LoVo (cell line): ENCODE data around the gene PABPC1L.

Source experiments
- DNase-seq: peaks from one replicate; pipeline ENCODE4 v3.0.0-alpha.2; 2016; ENCODE audit warnings: low spot score

The PABPC1L gene

GRCh38 chr20:44942264-44942973, 32.6 kb downstream of the PABPC1L start:
- DNase-seq = no peak

GRCh38 chr20:44943828-44944227, 34.0 kb downstream of the PABPC1L start:
- DNase-seq = no peak

DNA sequence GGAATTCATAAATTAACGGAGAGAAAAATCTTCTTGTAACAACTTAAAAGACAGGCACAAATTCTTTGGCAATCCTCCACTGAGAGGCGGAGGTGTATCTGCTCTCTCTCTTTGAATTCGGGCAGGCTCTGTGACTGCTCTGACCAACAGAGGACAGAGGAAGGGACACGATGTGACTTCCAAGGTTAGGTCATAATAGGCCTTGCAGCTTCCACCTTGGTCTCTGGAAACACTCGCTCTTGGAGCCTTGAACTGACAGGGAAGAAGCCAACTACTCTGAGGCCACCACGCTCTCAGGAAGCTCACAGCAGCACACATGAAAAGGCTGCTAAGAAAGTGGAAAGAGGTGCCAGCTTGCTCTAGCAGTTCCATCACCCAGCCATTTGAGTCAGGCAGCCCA, 35.4 kb downstream of the PABPC1L start:
- no peak for DNase-seq

DNA sequence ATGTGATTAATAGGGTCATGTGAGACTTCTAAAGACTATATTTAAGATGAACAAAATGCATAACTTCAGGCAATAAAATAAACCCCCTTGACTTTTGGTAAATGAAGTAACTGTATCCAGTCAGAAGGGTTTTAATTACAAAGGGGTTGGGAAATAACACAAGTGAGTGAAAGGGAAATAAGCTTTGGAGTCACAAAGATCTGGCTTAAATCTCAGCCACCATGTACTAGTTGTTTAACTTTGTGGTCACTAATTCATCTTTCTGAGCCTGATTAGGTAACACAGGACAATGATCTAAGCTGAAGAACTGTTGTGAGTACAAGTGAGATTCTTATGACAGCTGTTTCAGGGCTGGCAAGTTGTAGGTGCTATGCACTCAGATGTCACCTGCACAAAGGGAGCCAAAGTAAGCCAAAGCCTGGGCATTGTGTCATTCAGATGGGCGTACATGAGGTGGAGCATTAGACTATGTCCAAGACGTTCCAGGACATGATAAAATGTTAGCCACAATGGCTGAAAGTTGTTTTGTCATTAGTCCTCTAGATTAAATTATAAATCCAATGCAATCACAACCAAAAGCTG, 36.5 kb downstream of the PABPC1L start:
- DNase-seq = no peak

- DNase-seq = no peak
These were observed 38.2 kb downstream of the PABPC1L start for GRCh38 chr20:44948107-44948506.

- DNase-seq = no peak
These were observed 38.7 kb downstream of the PABPC1L start for GRCh38 chr20:44948513-44948912.

DNA sequence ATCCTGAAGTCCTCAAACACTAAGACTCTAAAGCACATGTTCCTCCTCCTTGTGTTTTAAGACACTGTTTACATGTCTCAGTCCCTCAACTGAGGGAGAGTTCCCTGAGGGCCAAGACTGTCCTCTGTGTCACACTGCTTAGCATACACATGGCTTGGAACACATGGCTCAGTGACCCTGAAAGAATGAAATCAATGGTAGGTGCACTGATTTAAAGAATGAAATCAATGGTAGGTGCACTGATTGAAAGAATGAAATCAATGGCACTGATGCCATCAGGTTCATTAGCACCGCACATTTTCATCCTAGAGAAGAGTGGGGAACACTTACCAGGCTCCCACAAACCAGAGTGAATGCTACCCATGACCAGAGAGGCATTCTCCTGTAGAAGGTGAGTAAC, 40.5 kb downstream of the PABPC1L start:
- no peak for DNase-seq

DNA sequence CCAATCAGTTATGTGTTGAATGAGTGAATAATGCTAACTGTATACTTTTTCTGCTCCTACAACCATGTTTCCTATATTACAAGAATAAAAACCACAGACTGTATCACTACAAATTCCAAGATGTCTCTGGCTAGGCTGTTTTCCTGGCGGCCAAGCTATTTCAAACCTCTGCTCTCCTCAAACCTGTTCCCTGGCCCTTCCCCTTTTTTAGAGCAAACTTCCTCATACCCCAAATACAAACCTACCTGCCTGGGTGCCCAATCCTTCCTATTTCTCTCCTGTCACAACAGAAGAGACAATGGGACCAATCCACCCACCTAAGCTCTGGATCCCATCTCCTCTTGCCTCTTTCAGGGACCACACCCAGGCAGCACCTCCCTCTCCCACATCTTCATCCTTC, 42.9 kb downstream of the PABPC1L start:
- no peak for DNase-seq

DNA sequence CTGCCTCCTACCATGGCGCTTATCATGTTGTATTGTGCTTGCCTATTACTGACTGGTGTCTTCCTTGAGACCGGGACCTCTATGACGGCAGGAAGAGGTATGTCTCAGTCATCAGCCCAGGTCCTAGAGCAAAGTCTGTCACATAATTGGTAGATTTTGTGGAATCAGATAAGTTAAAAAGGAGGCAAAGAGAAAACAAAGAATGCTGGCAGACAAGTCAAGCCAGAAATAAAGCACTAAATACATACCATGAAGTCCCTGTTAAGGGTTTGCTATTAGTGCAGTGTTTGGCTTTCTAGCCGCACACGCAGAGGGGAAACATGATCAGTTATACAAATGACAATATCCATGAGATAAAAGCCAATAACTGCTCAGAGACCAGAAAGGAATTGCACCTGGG, 44.4 kb downstream of the PABPC1L start:
- no peak for DNase-seq

GRCh38 chr20:44955270-44955669, 45.4 kb downstream of the PABPC1L start:
- no peak for DNase-seq

GRCh38 chr20:44956410-44956809, 46.5 kb downstream of the PABPC1L start:
- no peak for DNase-seq

DNA sequence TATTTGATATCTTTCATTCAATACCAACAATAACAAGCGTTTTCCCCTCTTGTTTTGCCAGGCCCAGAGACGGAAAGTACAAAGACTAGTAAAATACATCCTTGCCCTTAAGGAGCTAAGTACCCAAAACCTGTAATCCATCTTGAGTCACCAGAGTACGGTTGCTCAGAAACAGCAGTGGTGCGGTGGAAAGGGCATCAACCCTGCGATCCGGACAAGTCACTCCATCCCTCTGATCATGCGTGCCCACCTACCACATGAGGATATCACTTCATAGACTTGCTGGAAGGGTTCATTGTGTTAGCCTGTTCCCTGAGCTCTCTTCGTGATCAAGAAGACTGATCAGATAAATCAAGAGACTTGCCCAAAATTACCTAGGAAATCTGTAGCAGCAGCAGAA, 48.4 kb downstream of the PABPC1L start:
- DNase-seq = no peak

GRCh38 chr20:44959082-44959637, 49.3 kb downstream of the PABPC1L start:
- DNase-seq = no peak

- no peak for DNase-seq
These were observed 49.8 kb downstream of the PABPC1L start for GRCh38 chr20:44959638-44960102.

DNA sequence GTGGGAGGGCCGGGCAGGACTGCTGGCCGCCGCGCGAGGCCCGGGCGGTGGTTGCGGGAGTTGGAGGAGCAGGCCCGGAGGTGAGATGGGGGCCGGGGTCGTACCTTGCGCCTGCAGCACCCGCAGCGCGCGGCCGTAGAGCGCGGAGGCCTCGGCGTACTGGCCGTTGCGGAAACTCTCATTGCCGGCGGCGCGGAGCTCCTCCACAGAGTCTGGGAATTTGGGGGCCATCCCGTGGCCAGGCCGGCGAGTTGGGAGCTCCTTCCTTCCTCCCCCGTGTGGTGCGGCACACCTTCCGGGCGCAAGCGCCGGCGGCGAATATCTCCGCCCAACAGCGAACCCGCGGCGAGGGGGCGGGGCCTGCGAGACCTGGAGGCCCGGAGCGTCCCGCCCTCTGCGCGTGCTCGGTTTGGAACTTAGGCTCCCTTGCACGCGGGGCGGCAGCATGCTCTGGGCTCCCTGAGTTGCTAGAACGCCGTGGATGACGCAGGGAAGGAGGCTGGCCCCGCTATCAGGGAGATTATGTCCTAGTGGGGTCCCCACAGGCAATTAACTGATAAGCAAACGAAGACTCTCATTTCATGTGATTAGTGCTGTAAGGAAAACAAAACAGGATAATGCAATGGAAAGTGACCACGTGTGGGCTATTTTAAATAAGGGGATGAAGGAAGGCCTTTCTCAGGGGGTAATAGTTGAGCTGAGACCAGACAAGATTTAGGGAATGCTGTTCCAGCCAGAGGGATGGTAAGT, 50.4 kb downstream of the PABPC1L start, which contains the start of gene TOMM34:
TOMM34 (minus strand) TSS at position 295 of the 750 bp plus-strand sequence; CDS start at position 231, 64 bp downstream.
- DNase-seq = peak; percentile 96

DNA sequence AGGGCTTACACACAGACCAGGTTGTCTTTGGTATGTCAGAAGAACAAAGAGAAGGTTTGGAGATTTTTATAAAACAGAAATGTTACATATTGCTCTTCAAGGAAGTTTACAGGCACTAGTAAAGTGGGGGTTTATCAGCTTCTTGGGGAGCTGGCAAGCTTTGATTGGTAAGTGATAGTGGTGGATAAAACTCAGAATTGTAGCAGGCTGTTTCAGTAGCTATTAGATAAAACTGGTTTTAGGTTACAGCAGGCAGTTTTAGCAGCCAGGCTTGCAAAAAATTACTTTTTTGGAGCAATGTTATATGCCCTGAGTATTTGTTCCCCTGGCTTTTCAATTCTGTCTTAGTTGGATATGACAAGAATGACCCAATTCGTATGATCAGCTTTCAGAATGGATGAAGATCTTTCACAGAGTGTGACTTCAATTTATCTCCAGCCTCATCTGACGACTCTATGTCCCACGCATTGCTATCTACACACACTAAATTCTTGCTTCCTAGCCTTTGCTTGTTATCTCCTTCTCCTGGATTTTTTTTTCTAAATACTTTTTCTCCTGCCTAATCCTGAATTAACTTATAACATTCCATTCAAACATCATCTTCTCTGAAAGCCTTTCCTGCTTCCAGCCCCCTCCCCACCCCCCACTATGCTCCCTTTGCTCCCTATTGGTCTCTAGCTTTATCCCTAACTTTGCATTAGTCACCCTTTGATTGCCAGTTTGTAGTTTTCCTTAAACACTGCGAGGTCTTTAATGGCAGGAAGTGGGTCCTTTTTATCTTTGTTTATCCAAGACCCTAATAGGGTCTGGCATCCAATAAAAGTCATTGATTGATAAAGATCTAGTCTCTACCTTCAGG, 51.4 kb downstream of the PABPC1L start:
- DNase-seq = no peak

DNA sequence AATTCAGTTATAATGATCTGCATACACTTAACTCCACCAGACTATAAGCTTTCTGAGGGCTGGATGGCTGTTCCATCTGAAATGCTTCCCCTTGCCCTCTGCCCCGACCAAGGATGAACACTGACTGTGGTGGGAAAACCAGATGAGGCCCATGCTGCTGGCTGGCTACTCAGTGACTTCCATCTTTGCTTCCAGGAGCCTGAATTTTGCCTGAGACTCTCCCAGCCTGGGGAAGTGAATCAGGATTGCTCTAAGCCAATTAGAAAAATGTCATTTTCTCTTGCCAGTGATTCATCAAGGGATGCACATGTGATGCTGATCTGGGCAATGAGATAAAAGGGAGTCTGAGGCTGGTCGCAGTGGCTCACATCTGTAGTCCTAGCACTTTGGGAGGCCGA, 52.0 kb downstream of the PABPC1L start:
- DNase-seq = no peak

- peak; percentile 45 for DNase-seq
These were observed 52.6 kb downstream of the PABPC1L start for GRCh38 chr20:44962483-44962882.

DNA sequence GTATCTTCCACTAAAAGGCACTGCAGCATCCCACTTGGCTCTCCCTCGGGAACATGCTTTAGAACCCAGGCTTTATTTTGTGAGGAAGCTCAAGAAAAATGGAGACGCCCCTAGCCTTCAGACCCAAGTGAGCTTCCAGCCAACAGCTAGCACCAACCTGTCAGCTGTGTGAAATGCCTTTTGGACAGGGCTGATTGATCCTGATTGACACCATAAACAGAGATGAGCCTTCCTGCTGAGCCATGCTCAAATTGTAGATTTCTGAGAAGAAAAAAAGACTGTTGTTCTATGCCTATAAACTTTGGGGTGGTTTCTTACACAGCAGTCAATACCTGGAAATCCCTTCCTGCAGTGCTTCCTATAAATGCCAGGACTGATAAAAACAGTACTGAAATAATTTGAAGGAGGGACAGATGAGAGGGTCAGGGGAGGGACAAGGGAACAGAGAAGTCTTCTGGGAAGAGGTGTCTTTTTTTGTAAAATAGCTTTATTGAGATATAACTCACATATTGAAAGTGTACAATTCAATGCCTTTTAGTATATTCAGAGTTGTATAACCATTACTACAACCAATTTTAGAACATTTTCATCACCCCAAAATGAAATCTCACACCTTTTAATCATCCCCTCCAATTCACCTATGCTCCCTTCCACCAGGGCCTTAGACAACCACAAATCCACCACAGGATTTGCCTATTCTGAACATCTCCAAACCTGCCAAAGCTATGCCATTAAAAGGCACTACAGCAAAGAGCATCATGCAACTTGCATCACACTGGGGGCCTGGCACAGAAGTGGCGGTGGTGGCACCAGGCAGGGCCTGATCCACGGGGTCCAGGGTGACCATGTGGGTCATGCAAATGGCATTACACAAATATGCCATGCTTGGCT, 53.7 kb downstream of the PABPC1L start:
- no peak for DNase-seq

- DNase-seq = no peak
These were observed 55.8 kb downstream of the PABPC1L start for GRCh38 chr20:44965651-44966029.
